Endodermal cell (in vitro differentiated cells): Measurements from ENCODE around the gene INPP5F. TPM values are rescaled to one million over a fixed set of nuclear protein-coding genes. Genes with fewer than 3 reads are reported as not detected.

Experiments used
- DNase-seq: peaks from one replicate; pipeline ENCODE4 v3.0.0-alpha.2; 2017
- H3K27ac ChIP-seq: 2 replicates; pipeline ENCODE4 v1.5.1; 2013; ENCODE audit warnings: mild to moderate bottlenecking, low read depth, low read length, moderate library complexity
- H3K27me3 ChIP-seq: 2 replicates; pipeline ENCODE4 v1.6.1; 2013; ENCODE audit warnings: mild to moderate bottlenecking, low read length, moderate library complexity; ENCODE audit not compliant: insufficient read depth, control insufficient read depth, poor library complexity, severe bottlenecking
- H3K36me3 ChIP-seq: 2 replicates; pipeline ENCODE4 v1.7.0; 2013; ENCODE audit warnings: mild to moderate bottlenecking, low read length, moderate library complexity; ENCODE audit not compliant: control insufficient read depth, insufficient read depth
- H3K4me1 ChIP-seq: one replicate; pipeline ENCODE4 v1.7.0; 2013; ENCODE audit warnings: low read length; ENCODE audit not compliant: control insufficient read depth, insufficient read depth
- H3K4me3 ChIP-seq: 2 replicates; pipeline ENCODE4 v1.5.1; 2013; ENCODE audit warnings: mild to moderate bottlenecking, low read length, moderate library complexity
- H3K9ac ChIP-seq: 2 replicates; pipeline ENCODE4 v1.6.1; 2013; ENCODE audit warnings: mild to moderate bottlenecking, low read length, moderate library complexity; ENCODE audit not compliant: poor library complexity, severe bottlenecking; ENCODE audit errors: extremely low read depth
- H3K9me3 ChIP-seq: 2 replicates; pipeline ENCODE4 v1.6.1; 2013; ENCODE audit warnings: mild to moderate bottlenecking, low read length, moderate library complexity; ENCODE audit not compliant: control insufficient read depth
- H3K27ac Mint-ChIP-seq: 2 replicates; pipeline ENCODE4 v1.8.0; 2020; ENCODE audit warnings: mixed read lengths
- H3K27me3 Mint-ChIP-seq: 2 replicates; pipeline ENCODE4 v1.8.0; 2021; ENCODE audit warnings: mild to moderate bottlenecking, mixed read lengths; ENCODE audit not compliant: insufficient read depth
- H3K36me3 Mint-ChIP-seq: 2 replicates; pipeline ENCODE4 v1.8.0; 2020; ENCODE audit warnings: low read depth, mixed read lengths
- H3K4me1 Mint-ChIP-seq: 2 replicates; pipeline ENCODE4 v1.8.0; 2020; ENCODE audit warnings: mixed read lengths
- H3K4me3 Mint-ChIP-seq: 2 replicates; pipeline ENCODE4 v1.8.0; 2020; ENCODE audit warnings: mild to moderate bottlenecking, moderate library complexity, mixed read lengths
- H3K9me3 Mint-ChIP-seq: 2 replicates; pipeline ENCODE4 v1.8.0; 2020; ENCODE audit warnings: mild to moderate bottlenecking, mixed read lengths
- WGBS, 2 experiments: methylation state at CpG; one replicate each; pipeline versions ENCODE4 v1.1.5 to v1.1.7; 2013; ENCODE audit warnings: missing lambda C conversion rate in 2 of 2, mixed read lengths in 1 of 2; ENCODE audit not compliant: insufficient coverage in 1 of 2, insufficient read length in 1 of 2; 5-methylcytosine and 5-hydroxymethylcytosine counted together
- total RNA-seq, 2 donors: library from RNA; stranded (reverse); fragmentation: NEBNext Ultra II Directional in 1 of 2; extraction: Animal tissue kit (Norgen Biotek cat#: 25700) in 1 of 2; gene quantifications; 2 replicates in 1 of 2; 3 replicates in 1 of 2; pipeline ENCODE4 v1.2.1, GENCODE V29; 2021
- TF ChIP-seq, protein P1 (sequence below): fragments of 200-600 bp; sonication (generic); conservative IDR thresholded peaks from 2 replicates; pipeline ENCODE4 v1.5.0; 2021; ENCODE audit warnings: antibody characterized with exemption, mild to moderate bottlenecking

Gene INPP5F
- total RNA-seq, 2 donors from 2014 or later = 74.4 to 75.6 TPM

GRCh38 chr10:119852277-119852676 is 126.4 kb downstream of the INPP5F start:
- no peaks in the 10 kb centered on the region for H3K27me3 Mint-ChIP-seq
- H3K4me1 Mint-ChIP-seq = no peaks in the 10 kb centered on the region
- no peak overlapping the region for H3K9ac ChIP-seq
- no peak overlapping the region for H3K4me3 Mint-ChIP-seq
- H3K27ac ChIP-seq = no peak overlapping the region
- no peaks in the 10 kb centered on the region for H3K9me3 Mint-ChIP-seq
- 93 to 100% methylated on average over 3 to 6 of the region's 6 CpGs for WGBS, 2 experiments
- TF ChIP-seq, protein P1, sequence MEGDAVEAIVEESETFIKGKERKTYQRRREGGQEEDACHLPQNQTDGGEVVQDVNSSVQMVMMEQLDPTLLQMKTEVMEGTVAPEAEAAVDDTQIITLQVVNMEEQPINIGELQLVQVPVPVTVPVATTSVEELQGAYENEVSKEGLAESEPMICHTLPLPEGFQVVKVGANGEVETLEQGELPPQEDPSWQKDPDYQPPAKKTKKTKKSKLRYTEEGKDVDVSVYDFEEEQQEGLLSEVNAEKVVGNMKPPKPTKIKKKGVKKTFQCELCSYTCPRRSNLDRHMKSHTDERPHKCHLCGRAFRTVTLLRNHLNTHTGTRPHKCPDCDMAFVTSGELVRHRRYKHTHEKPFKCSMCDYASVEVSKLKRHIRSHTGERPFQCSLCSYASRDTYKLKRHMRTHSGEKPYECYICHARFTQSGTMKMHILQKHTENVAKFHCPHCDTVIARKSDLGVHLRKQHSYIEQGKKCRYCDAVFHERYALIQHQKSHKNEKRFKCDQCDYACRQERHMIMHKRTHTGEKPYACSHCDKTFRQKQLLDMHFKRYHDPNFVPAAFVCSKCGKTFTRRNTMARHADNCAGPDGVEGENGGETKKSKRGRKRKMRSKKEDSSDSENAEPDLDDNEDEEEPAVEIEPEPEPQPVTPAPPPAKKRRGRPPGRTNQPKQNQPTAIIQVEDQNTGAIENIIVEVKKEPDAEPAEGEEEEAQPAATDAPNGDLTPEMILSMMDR = no peak
- H3K27me3 ChIP-seq = no peaks in the 10 kb centered on the region
- no peaks in the 10 kb centered on the region for H3K9me3 ChIP-seq
- no peak overlapping the region for H3K27ac Mint-ChIP-seq
- H3K36me3 ChIP-seq = peaks cover 83% of the 10 kb centered on the region
- no peak overlapping the region for H3K4me3 ChIP-seq
- no peaks in the 10 kb centered on the region for H3K4me1 ChIP-seq
- H3K36me3 Mint-ChIP-seq = peaks cover 70% of the 10 kb centered on the region
- DNase-seq = no peak

- Mint-ChIP-seq H3K27me3 (no peaks in the 10 kb centered on the region), H3K4me1 (no peaks in the 10 kb centered on the region), H3K27ac (no peak overlapping the region), H3K9me3 (no peaks in the 10 kb centered on the region), H3K36me3 (peaks cover 68% of the 10 kb centered on the region), H3K4me3 (no peak overlapping the region)
- H3K27ac ChIP-seq = no peak overlapping the region
- no peak for DNase-seq
- H3K4me3 ChIP-seq = no peak overlapping the region
- H3K9ac ChIP-seq = no peak overlapping the region
- H3K36me3 ChIP-seq = peaks cover 83% of the 10 kb centered on the region
- H3K9me3 ChIP-seq = no peaks in the 10 kb centered on the region
- no peaks in the 10 kb centered on the region for H3K27me3 ChIP-seq
- TF ChIP-seq, protein P1 = no peak
- H3K4me1 ChIP-seq = no peaks in the 10 kb centered on the region
- WGBS, 2 experiments = 75 to 98% methylated on average over 1 to 6 of the region's 6 CpGs
Measured at GRCh38 chr10:119852822-119853221, 127.0 kb downstream of the INPP5F start.

DNA sequence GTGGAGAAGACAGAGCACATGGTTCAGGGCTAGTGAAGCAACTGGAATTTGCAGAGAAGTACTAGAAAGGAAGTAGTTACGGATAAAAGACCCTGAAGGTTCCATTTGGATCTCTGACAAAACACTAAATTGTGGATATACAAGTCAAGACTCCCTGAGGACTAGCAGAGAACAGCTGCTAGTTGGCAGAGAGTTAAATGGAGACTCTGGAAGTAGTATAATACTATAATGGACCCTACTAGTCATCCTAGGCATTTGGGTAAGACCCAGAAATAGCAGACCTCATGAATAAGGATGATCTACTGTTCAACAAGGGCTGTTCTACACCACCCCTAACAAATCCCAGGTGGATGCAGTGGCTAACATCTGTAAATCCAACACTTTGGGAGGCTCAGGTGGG is 127.7 kb downstream of the INPP5F start:
- peaks cover 67% of the 10 kb centered on the region for H3K36me3 Mint-ChIP-seq
- TF ChIP-seq, protein P1 = no peak
- H3K9me3 Mint-ChIP-seq = no peaks in the 10 kb centered on the region
- no peak overlapping the region for H3K4me3 Mint-ChIP-seq
- 96 to 100% methylated on average over 1 of the region's 1 CpG for WGBS, 2 experiments
- H3K27ac Mint-ChIP-seq = peak overlapping the region; percentile 72
- Histone ChIP-seq H3K27me3 (no peaks in the 10 kb centered on the region), H3K36me3 (peaks cover 82% of the 10 kb centered on the region), H3K9ac (no peak overlapping the region), H3K4me3 (no peak overlapping the region), H3K9me3 (no peaks in the 10 kb centered on the region), H3K27ac (no peak overlapping the region), H3K4me1 (no peaks in the 10 kb centered on the region)
- no peak for DNase-seq
- no peaks in the 10 kb centered on the region for H3K4me1 Mint-ChIP-seq
- no peaks in the 10 kb centered on the region for H3K27me3 Mint-ChIP-seq
